ENCODE results near the gene TTYH2.

Gene TTYH2

DNA sequence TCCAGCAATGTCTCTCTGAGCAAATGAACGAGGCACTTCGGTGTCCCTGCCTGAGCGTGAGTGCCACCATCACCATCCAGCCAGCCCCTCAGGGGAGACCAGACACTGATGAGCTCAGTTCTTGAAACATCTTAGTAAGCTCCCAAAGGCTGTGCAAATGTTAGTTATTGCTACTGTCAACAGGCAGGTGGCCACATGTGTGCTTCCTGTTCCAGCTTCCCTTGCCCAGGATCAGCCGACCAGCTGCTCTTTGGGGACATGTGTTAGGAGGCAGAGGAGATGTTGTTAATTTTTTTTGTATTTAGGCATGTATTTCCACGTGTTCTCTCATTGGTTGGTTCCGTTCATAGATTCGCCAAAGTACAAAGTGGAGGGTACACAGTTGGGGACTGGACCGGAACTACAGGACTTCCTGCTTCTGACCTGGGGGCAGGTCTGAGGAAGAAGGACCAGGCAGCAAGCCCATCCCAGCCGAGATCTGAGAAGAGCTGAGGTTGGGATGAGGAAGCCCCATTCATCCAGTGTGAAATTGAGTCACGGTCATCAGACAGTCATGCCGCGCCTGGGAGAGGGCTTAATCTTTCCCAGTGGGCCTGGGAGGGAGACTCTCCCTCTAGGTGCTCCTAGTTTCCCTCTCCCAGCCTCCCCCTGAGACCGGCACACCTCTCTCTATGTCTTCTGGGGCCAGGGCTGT, 3.8 kb downstream of the TTYH2 start:
- ChIA-PET CTCF (interaction anchor here (1.3 to 1.7 kb wide), 4 partner anchors 9 to 17 kb away, joined by 3 to 5 read pairs (median 3); partner anchors contain the start of gene RPL38), POLR2A (no interaction called here)
- TF ChIP-seq, protein P1, sequence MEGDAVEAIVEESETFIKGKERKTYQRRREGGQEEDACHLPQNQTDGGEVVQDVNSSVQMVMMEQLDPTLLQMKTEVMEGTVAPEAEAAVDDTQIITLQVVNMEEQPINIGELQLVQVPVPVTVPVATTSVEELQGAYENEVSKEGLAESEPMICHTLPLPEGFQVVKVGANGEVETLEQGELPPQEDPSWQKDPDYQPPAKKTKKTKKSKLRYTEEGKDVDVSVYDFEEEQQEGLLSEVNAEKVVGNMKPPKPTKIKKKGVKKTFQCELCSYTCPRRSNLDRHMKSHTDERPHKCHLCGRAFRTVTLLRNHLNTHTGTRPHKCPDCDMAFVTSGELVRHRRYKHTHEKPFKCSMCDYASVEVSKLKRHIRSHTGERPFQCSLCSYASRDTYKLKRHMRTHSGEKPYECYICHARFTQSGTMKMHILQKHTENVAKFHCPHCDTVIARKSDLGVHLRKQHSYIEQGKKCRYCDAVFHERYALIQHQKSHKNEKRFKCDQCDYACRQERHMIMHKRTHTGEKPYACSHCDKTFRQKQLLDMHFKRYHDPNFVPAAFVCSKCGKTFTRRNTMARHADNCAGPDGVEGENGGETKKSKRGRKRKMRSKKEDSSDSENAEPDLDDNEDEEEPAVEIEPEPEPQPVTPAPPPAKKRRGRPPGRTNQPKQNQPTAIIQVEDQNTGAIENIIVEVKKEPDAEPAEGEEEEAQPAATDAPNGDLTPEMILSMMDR (IDR thresholded peaks at IDR 0.05; ENCODE audit: control extremely low read depth, extremely low read depth, low read depth, missing control alignments) = no peak
- DNase-seq (ENCODE audit: extremely low spot score) = no peak

DNA sequence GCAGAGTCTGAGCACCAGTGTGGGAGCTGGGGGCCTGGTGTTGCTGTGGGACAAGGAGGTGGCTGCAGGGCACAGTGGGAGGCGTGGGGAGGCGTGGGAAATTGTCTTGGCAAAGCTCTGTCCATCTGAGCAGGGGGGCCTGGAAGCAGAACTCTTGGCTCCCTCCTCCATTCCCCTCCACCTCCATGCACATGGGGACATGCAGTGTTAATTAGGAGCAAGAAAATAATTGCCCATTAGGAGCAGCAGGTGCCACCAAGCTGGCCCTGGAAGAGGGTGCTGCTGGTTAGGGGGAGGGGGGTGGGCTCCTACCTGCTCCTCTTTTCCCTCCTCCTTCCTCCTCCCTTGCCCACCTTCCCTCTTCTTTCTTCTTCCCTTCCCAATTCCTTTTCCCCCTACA, 4.5 kb downstream of the TTYH2 start:
- ChIA-PET POLR2A (no interaction called here), CTCF (interaction anchor here (1.3 to 1.7 kb wide), 4 partner anchors 8 to 16 kb away, joined by 3 to 5 read pairs (median 3); partner anchors contain the start of gene RPL38)
- DNase-seq (ENCODE audit: extremely low spot score) = no peak
- TF ChIP-seq, protein P1 (IDR thresholded peaks at IDR 0.05; ENCODE audit: control extremely low read depth, extremely low read depth, low read depth, missing control alignments) = no peak

DNA sequence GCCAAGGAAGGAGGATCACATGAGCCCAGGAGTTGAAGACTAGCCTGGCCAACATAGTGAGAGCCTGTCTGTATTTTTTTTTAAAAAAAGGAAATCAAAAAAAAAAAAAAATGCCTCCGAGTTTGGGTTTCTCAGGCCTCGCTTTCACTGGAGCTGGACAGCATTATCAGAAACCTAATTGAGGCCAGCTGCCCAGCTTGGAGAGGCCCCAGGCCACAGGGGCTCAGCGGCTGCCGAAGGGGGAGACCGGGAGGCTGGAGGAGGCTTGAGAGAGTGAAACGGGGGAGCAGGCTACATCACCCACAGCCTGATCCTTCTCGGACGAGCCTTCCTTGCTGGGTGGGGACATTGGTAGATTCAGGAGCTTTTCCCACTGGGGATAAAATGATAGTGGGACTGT, 5.1 kb downstream of the TTYH2 start:
- no peak for DNase-seq (ENCODE audit: extremely low spot score)
- ChIA-PET POLR2A (no interaction called here), CTCF (interaction anchor here (1.2 to 1.5 kb wide), 2 partner anchors 9 to 16 kb away, joined by 3 read pairs; no protein-coding TSS in a partner anchor)
- TF ChIP-seq, protein P1 (IDR thresholded peaks at IDR 0.05; ENCODE audit: control extremely low read depth, extremely low read depth, low read depth, missing control alignments) = no peak

- no peak for DNase-seq (ENCODE audit: extremely low spot score)
- CTCF ChIA-PET = interaction anchor here (1.3 kb wide), 1 partner anchor 8 kb away, joined by 6 read pairs; no protein-coding TSS in a partner anchor
Measured at GRCh38 chr17:74219576-74220133, 6.3 kb downstream of the TTYH2 start.

DNA sequence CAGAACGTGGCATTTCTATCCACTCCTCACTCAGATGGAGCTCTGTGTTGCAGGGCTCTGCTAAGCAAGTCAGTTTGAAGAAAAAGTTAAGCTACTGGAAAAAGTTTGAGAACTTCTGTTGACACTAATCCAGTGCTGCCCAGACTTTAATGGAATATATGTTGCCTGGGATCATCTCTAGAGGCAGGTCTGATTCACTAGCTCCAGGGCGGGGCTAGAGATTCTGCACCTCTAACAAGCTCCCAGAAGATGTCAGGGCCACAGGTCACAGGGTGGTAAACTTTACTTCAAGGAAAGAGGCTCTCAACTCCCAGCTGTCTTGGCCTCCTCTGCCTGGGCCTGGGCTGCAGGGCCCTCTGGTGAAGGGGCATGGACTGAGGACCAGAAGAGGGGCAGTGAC, 6.8 kb downstream of the TTYH2 start:
- no peak for DNase-seq (ENCODE audit: extremely low spot score)
- CTCF ChIA-PET = interaction anchor here (1.3 kb wide), 1 partner anchor 9 kb away, joined by 6 read pairs; no protein-coding TSS in a partner anchor
- TF ChIP-seq, protein P1 (IDR thresholded peaks at IDR 0.05; ENCODE audit: control extremely low read depth, extremely low read depth, low read depth, missing control alignments) = no peak
- POLR2A ChIA-PET = interaction anchor here (0.5 kb wide), 1 partner anchor 14 kb away, joined by 3 read pairs; no protein-coding TSS in a partner anchor

More at GRCh38 chr17:74219576-74220133, 6.3 kb downstream of the TTYH2 start:
- TF ChIP-seq, protein P1 (IDR thresholded peaks at IDR 0.05; ENCODE audit: control extremely low read depth, extremely low read depth, low read depth, missing control alignments) = no peak
- POLR2A ChIA-PET = interaction anchor here (0.5 kb wide), 1 partner anchor 15 kb away, joined by 3 read pairs; no protein-coding TSS in a partner anchor

- no peak for DNase-seq (ENCODE audit: extremely low spot score)
- ChIA-PET CTCF (interaction anchor here (1.3 to 2.1 kb wide), 3 partner anchors 10 to 28 kb away, joined by 3 to 9 read pairs (median 6); no protein-coding TSS in a partner anchor), POLR2A (interaction anchor here (0.6 kb wide), 1 partner anchor 15 kb away, joined by 3 read pairs; no protein-coding TSS in a partner anchor)
- TF ChIP-seq, protein P1 (IDR thresholded peaks at IDR 0.05; ENCODE audit: control extremely low read depth, extremely low read depth, low read depth, missing control alignments) = no peak
Measured at GRCh38 chr17:74220946-74221818, 7.8 kb downstream of the TTYH2 start.
